Thyroid gland (tissue), 4 donors: ENCODE data around the gene GSTA3. TPM values are rescaled to one million over a fixed set of nuclear protein-coding genes. Genes with fewer than 3 reads are reported as not detected.
"Not testable (repeated sequence)": the region's sequence is repeated elsewhere in the genome, so short reads cannot be mapped to it uniquely, and the experiment has no call there.

ENCODE experiments used
- DNase-seq, 2 donors: peaks; one replicate each; pipeline ENCODE4 v3.0.0-alpha.2; 2019
- H3K27ac ChIP-seq, 3 donors: fragments of 200-600 bp; sonication (generic); 1 replicate in 2 of 3; 2 replicates in 1 of 3; pipeline ENCODE4 v1.5.1; 2016 to 2019; ENCODE audit warnings: mild to moderate bottlenecking in 1 of 3, moderate library complexity in 1 of 3
- H3K27me3 ChIP-seq: fragments of 200-600 bp; sonication (generic); one replicate; pipeline ENCODE4 v1.5.1; 2019
- H3K36me3 ChIP-seq, 2 donors: fragments of 200-600 bp; sonication (generic); one replicate each; pipeline ENCODE4 v1.5.1; 2016 to 2019
- H3K4me1 ChIP-seq, 2 donors: fragments of 200-600 bp; sonication (generic); one replicate each; pipeline ENCODE4 v1.5.1; 2017 to 2019
- H3K4me3 ChIP-seq, 3 donors: fragments of 200-600 bp; sonication (generic); replicated peaks in 1 of 3; 1 replicate in 2 of 3; 2 replicates in 1 of 3; pipeline ENCODE4 v1.5.1; 2016; ENCODE audit warnings: mild to moderate bottlenecking in 1 of 3
- H3K9me3 ChIP-seq: fragments of 200-600 bp; sonication (generic); one replicate; pipeline ENCODE4 v1.5.1; 2017
- CTCF ChIP-seq, 6 experiments: fragments of 200-600 bp in 3 of 6; fragments of 450-650 bp in 3 of 6; sonication (generic) in 3 of 6; IDR thresholded peaks; one replicate each; pipeline ENCODE4 v1.5.1; 2016 to 2019; ENCODE audit warnings: antibody characterized with exemption in 6 of 6, mild to moderate bottlenecking in 2 of 6, inconsistent platforms in 1 of 6, moderate library complexity in 1 of 6
- POLR2A ChIP-seq, 2 donors: fragments of 450-650 bp; IDR thresholded peaks; one replicate each; pipeline ENCODE4 v1.6.1; 2017; ENCODE audit warnings: antibody characterized with exemption in 2 of 2, mild to moderate bottlenecking in 2 of 2, moderate library complexity in 1 of 2
- WGBS, 2 donors: methylation state at CpG; one replicate each; pipeline ENCODE4 v1.1.5; 2017; 5-methylcytosine and 5-hydroxymethylcytosine counted together
- intact Hi-C: fragments of 100-400 bp; cut with DNase I; formaldehyde crosslinking; loops from one replicate; pipeline ENCODE4 v1.15.1; 2023
- total RNA-seq, 4 donors: library from RNA; depleted of rRNA; stranded (reverse); fragments of >200 nt; gene quantifications; one replicate each; pipeline ENCODE4 v1.2.3, GENCODE V29; 2016

GSTA3 gene
- total RNA-seq, 4 donors from 2014 or later = not detected

- 83 to 87% methylated on average over 10 of the region's 10 CpGs for WGBS, 2 donors
- no peak for DNase-seq
- H3K27me3 ChIP-seq = no peaks in the 10 kb centered on the region
- no peaks in the 10 kb centered on the region for H3K36me3 ChIP-seq
- peaks cover 6 to 25% of the 10 kb centered on the region in 2 donors for H3K4me1 ChIP-seq
- TF ChIP-seq POLR2A (IDR thresholded peaks at IDR 0.05) (no peak), CTCF (IDR thresholded peaks at IDR 0.05) (no peak)
- intact Hi-C loops = no loop called here
- H3K27ac ChIP-seq = no peak overlapping the region
- H3K4me3 ChIP-seq = no peak overlapping the region
- H3K9me3 ChIP-seq = no peaks in the 10 kb centered on the region
Measured at GRCh38 chr6:52922161-52922560, 12.7 kb upstream of the GSTA3 start.

- Histone ChIP-seq H3K36me3 (no peaks in the 10 kb centered on the region), H3K9me3 (no peaks in the 10 kb centered on the region), H3K27ac (no peak overlapping the region), H3K4me3 (no peak overlapping the region), H3K4me1 (peaks cover 6 to 25% of the 10 kb centered on the region in 2 donors), H3K27me3 (no peaks in the 10 kb centered on the region)
- WGBS, 2 donors = 94 to 96% methylated on average over 6 of the region's 6 CpGs
- TF ChIP-seq CTCF (IDR thresholded peaks at IDR 0.05) (no peak), POLR2A (IDR thresholded peaks at IDR 0.05) (no peak)
- intact Hi-C loops = no loop called here
- DNase-seq = no peak
Measured at GRCh38 chr6:52921743-52922142, 12.2 kb upstream of the GSTA3 start.

- intact Hi-C loops, H3K4me3 ChIP-seq, H3K27me3 ChIP-seq, H3K27ac ChIP-seq, DNase-seq, H3K9me3 ChIP-seq, H3K36me3 ChIP-seq: not testable (repeated sequence)
- peaks cover 6 to 25% of the 10 kb centered on the region in 2 donors for H3K4me1 ChIP-seq
- WGBS, 2 donors = 21 to 25% methylated on average over 1 of the region's 1 CpG
Measured at GRCh38 chr6:52919511-52919910, 10.0 kb upstream of the GSTA3 start.

GRCh38 chr6:52918771-52919170, 9.3 kb upstream of the GSTA3 start:
- intact Hi-C loops = not testable (repeated sequence)
- 86 to 92% methylated on average over 1 of the region's 1 CpG for WGBS, 2 donors

GRCh38 chr6:52918027-52918686, 8.7 kb upstream of the GSTA3 start:
- H3K36me3 ChIP-seq, H3K9me3 ChIP-seq, H3K27me3 ChIP-seq, H3K4me3 ChIP-seq, intact Hi-C loops: not testable (repeated sequence)
- 58 to 65% methylated on average over 9 of the region's 9 CpGs for WGBS, 2 donors
- Histone ChIP-seq H3K4me1 (peaks cover 6 to 25% of the 10 kb centered on the region in 2 donors), H3K27ac (peak overlapping the region in 1 of 3 donors; percentile 56)
- DNase-seq = peak in 1 of 2 donors; percentile 14

More at GRCh38 chr6:52918771-52919170, 9.3 kb upstream of the GSTA3 start:
- not testable (repeated sequence) for H3K27me3 ChIP-seq, DNase-seq, H3K36me3 ChIP-seq, H3K4me3 ChIP-seq, H3K9me3 ChIP-seq, H3K27ac ChIP-seq
- H3K4me1 ChIP-seq = peaks cover 6 to 25% of the 10 kb centered on the region in 2 donors

GRCh38 chr6:52914516-52914915, 5.0 kb upstream of the GSTA3 start:
- no peak for TF ChIP-seq CTCF (IDR thresholded peaks at IDR 0.05)
- TF ChIP-seq POLR2A (IDR thresholded peaks at IDR 0.05) = no peak
- H3K4me1 ChIP-seq = peaks cover 6 to 19% of the 10 kb centered on the region in 2 donors
- no peak for DNase-seq
- H3K36me3 ChIP-seq = no peaks in the 10 kb centered on the region
- no peaks in the 10 kb centered on the region for H3K27me3 ChIP-seq
- no peak overlapping the region for H3K27ac ChIP-seq
- no peaks in the 10 kb centered on the region for H3K9me3 ChIP-seq
- no peak overlapping the region for H3K4me3 ChIP-seq
- intact Hi-C loops = no loop called here
